ENCODE measurements around the gene RAB28.
A peak's percentile ranks its signal among the peaks of the same experiment; 100 is the strongest.

RAB28 gene

DNA sequence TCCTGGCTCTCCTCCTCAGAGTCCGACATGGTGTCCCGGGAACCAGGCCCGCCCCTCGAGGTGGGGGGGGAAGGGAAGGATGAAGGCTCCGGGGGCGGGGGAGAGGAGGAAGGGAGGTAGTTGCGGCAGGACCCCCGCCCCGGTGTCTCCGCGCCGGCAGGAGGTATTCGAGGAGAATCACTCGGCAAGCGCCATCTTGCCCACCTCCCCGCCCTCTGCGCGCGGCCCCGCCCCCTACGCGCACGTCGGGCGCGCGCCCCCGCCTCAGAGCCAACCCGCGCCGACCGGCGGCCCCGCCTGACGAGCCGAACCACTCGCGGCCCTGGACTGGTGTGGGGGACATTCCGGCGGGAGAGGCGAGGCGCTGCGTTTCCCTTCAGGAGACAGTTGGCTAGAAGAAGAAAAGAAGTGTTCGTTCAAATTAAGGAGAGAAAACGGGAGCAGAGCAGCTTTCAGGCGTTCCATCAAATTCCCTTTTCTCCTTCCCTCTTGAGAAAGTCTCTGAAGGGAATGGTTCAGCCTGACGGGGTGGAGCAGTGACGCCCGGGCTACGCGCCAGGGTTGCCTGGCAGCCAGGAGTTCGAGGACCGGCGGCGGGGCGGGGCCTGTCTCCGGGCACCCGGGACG, at the start of gene RAB28:
TSS of gene RAB28 (minus strand) at position 219 of the 627 bp plus-strand sequence.
- DNase-seq (ENCODE audit: low read depth): peak; percentile 94

GRCh38 chr4:13531625-13531998, 47.5 kb upstream of the RAB28 start:
- no peak for DNase-seq (ENCODE audit: low read depth)

DNA sequence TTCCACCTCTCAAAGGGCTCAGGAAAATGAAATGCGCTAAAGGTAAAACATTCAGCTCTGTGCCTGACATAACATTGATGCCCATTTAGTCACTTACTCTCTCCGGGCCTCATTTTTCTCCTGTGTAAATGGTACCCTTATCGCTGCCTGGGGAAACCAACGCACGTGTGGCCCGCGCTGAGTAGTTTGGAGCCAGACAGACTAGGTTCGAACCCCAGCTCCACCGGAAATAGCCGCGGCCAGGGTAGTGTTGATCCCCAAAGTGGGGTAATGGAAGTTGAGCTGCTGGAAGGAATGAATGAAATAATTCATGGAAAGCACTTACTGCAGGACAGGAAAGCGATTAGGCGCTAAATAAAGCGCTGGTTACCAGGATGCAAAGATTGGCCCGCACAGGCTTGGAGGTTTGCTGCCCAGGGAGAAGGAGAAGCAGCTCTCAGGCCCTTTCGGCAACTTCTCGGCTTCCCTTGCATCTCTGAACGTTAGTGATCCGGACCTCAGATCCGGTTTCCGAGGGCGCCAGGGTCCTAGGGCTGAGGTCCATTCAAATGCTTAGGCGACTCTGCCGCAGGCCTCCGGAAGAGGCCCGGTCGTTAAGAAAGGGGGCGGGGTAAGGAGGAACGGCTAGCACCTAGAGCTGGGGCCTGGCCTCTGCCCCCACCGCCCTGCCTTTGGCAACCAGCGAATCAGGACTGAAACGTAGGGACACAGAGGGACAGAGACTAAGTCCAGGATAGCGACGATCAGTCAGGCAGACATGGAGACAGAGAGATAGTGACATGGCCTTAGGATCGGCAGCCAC, 46.9 kb upstream of the RAB28 start:
- DNase-seq (ENCODE audit: low read depth): no peak

DNA sequence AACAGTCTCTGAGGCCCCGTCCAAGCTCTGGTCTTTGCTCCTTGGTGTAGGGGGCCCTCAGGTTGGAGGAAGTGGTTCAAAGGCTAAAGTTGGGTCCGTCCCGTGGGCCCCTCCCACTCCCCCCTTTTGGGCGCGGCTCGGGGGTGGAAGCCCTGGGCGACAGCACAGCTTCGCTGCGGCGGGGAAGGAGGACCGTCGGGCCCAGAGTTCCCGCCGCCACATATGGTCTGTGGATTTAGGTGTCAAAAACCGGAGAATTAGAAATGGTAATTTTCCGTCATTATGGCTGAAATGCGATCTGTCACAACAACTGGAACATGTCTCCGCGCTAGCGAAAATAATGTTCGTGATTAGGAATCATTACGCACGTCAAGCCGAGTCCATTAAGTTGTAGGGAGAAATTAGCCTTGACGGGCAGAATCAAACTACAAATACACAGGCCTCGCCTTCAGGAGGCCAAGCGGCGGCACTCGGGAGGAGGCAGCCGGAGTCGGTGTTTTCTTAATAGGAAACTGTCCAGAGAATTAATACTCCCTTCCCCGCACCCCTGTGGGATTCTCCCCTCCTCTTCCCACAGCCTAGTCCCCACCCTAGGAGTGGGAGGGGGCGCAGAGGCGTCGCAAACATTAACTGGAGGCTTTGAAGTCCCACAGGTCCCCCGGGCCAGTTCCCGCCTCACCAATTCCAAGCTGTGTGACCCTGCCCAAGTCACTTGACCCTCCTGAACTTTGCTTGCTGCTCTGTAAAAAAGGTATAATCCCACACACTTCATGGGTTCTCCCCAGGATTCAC, 45.2 kb upstream of the RAB28 start:
- DNase-seq (ENCODE audit: low read depth): no peak

DNA sequence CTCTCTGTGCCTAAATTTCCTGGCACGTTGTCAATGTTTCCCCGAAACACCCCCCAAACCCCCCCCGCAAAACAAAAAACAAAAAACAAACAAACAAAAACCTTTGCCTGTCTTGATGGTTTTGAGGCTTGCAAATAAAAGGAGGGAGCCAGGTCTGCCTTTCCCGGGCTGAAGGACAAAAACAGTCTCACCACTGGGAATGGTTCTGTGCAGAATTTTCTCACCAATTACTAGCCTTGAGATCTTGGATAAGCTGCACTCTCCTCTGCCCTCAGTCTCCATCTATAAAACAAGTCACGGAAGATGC, 44.6 kb upstream of the RAB28 start:
- no peak for DNase-seq (ENCODE audit: low read depth)

- DNase-seq (ENCODE audit: low read depth): no peak
These were observed 44.1 kb upstream of the RAB28 start for GRCh38 chr4:13527981-13528820.

DNA sequence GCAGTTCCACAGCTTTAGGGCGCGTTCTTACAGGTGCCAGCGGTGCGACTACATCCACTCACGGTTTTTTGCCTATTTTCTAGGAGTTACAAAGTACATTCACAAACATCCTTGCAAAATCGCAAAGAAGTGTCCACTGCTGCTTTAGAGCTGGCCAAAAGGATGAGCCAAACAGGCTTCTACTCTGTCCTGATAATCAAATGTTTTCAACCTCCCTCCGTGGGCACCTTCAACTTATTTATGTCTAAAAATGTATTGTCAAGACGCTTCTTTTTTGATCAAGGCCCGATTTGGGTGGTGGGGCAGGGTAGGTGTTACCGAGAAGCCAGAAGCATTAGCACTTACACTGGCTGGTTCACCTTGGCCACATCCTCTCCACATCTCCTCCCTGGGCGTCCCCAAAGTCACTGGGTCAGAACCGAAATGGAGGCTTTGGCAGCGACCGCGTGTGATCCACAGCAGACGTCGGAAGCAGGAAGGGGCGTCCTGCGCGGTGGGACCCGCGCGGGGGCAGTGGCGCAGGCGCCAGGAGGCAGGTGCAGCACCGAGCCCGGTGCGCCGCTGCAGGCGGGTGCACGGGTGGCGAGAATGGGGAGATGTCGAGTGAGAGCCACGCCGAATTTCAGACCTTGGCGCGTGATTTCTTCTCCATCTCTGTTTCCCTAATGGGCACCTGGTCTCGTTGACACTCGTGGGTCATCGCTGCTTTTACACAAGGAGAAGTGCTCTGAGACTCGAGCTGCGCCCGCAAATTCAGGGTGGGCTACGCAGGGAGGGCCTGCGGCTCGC, 43.2 kb upstream of the RAB28 start:
- no peak for DNase-seq (ENCODE audit: low read depth)

DNA sequence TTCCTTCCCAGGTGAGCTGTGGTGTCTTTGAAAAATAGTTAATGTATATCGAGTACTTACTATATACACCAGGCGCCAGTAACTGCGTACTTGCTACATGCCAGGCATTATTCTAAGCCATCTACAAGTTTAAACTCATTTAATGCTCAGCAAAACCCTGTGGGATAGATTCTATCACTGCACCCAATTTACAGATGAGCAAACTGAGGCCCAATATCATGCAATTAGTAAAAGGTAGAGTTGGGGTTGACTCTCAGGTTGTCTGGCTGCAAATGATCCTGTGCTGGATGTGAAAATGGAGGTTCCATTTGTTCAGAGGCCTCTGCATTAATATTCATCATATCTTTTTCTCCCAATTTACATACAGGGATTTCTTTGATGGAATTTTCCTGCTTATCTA, 42.5 kb upstream of the RAB28 start:
- DNase-seq (ENCODE audit: low read depth): no peak

- no peak for DNase-seq (ENCODE audit: low read depth)
These were observed 41.6 kb upstream of the RAB28 start for GRCh38 chr4:13525606-13526281.

GRCh38 chr4:13524504-13525243, 40.5 kb upstream of the RAB28 start:
- DNase-seq (ENCODE audit: low read depth): no peak

GRCh38 chr4:13523591-13524503, 39.7 kb upstream of the RAB28 start:
- DNase-seq (ENCODE audit: low read depth): no peak

DNA sequence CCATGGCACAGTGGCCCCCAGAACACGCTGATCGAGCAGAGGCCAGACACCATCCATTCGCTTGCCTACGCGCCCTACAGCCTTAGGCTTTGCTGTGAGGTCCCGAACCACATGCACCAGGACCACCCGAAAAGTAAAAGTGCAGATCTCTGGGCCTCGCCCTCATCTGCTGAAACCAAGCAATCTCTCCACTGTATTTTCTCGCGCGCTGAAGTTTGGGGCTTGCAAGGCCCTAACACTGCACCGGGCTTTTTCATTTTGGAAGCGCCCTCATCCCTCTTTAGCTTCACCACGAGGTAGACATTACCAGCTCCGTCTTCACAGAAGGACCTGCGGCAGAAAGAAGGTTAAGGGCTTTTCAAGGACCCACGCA, 39.0 kb upstream of the RAB28 start:
- no peak for DNase-seq (ENCODE audit: low read depth)

- no peak for DNase-seq (ENCODE audit: low read depth)
These were observed 38.4 kb upstream of the RAB28 start for GRCh38 chr4:13522282-13523104.

DNA sequence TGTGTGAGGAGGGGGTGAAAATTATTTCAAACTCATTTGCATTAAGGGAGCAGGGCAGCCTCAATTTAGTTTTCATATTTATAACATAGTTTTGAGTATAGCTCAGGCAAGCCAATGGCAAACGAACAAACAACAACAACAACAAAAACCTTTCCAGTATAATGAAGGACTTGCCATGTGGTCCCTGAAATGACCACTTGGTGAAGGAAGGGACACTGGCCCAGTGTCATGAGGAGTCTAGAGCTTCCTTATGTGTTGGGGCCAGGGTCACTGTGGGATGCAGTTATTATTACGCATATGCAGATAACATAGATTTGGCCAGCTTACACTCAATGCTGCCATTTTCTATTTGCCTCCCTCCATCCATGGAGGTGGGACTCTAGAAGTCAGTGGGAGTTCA, 36.9 kb upstream of the RAB28 start:
- DNase-seq (ENCODE audit: low read depth): no peak

GRCh38 chr4:13516315-13516860, 32.2 kb upstream of the RAB28 start:
- no peak for DNase-seq (ENCODE audit: low read depth)

DNA sequence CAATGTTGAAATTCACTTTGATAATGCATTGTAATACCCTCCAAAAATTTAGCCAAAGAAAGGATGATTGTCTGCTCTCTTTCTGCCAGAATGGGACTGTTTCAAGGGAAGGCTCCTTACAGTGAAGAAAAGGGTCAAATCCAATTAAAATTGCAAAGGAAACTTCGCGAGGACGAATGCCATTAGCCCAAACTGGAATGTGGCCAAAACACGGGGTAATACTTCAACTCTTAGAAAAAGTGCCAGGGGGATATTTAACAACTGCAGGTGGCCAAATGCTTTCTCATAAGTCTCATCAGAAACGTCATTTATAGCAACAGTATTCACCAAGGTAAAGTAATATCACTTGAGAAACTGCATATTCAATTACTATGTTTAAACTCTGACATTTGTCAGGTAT, 31.1 kb upstream of the RAB28 start:
- DNase-seq (ENCODE audit: low read depth): no peak

GRCh38 chr4:13514722-13515121, 30.6 kb upstream of the RAB28 start:
- DNase-seq (ENCODE audit: low read depth): no peak

DNA sequence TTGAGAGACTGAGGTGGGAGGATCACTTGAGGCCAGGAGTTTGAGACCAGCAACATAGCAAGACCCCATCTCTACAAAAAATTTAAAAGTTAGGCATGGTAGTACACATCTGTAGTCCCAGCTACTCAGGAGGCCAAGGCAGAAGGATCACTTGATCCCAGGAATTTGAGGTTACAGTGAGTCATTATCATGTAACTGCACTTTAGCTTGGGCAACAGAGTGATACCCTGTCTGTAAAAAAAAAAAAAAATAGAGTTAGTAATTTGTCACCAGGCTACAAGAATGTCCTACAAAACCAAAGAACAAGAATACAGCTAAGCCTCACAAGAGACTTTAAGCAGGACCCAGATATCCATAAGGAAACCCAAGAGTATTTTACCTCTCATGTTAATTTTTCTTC, 27.0 kb upstream of the RAB28 start:
- DNase-seq (ENCODE audit: low read depth): no peak
